ENCODE measurements around the gene TAS1R3.
"Not testable (repeated sequence)": the region's sequence is repeated elsewhere in the genome, so short reads cannot be mapped to it uniquely, and the experiment has no call there.

TAS1R3 gene

GRCh38 chr1:1354271-1355247 lies 23.5 kb downstream of the TAS1R3 start:
- DNase-seq = peak in 1 of 2 experiments; percentile 6

GRCh38 chr1:1355416-1355815 lies 24.3 kb downstream of the TAS1R3 start:
- no peak for DNase-seq

GRCh38 chr1:1356166-1356795 lies 25.2 kb downstream of the TAS1R3 start:
- no peak for DNase-seq

GRCh38 chr1:1356796-1357401 lies 25.8 kb downstream of the TAS1R3 start:
- no peak for DNase-seq

GRCh38 chr1:1357871-1358432 lies 26.9 kb downstream of the TAS1R3 start:
- no peak for DNase-seq

- no peak for DNase-seq
These were observed 27.6 kb downstream of the TAS1R3 start, which contains the start of gene MXRA8 for GRCh38 chr1:1358433-1359271. TSS of gene MXRA8 (minus strand) at chr1:1358555. CDS start at chr1:1358504, 51 bp downstream.

- DNase-seq = no peak
These were observed 28.2 kb downstream of the TAS1R3 start for GRCh38 chr1:1359308-1359663.

- DNase-seq = no peak
These were observed 28.8 kb downstream of the TAS1R3 start for GRCh38 chr1:1359664-1360468.

GRCh38 chr1:1360506-1361169 lies 29.6 kb downstream of the TAS1R3 start:
- DNase-seq = peak; percentile 40 to 74

GRCh38 chr1:1361233-1361981 lies 30.3 kb downstream of the TAS1R3 start:
- no peak for DNase-seq

- no peak for DNase-seq
These were observed 30.9 kb downstream of the TAS1R3 start for GRCh38 chr1:1361982-1362423.

GRCh38 chr1:1364266-1364665 lies 33.2 kb downstream of the TAS1R3 start:
- no peak for DNase-seq

GRCh38 chr1:1365875-1366698 lies 35.0 kb downstream of the TAS1R3 start:
- DNase-seq = no peak

GRCh38 chr1:1366699-1367066 lies 35.6 kb downstream of the TAS1R3 start:
- DNase-seq = no peak

- DNase-seq = no peak
These were observed 36.2 kb downstream of the TAS1R3 start for GRCh38 chr1:1367315-1367714.

GRCh38 chr1:1370094-1370493 lies 39.0 kb downstream of the TAS1R3 start:
- not testable (repeated sequence) for DNase-seq

- DNase-seq = no peak
These were observed 39.8 kb downstream of the TAS1R3 start for GRCh38 chr1:1370771-1371300.

GRCh38 chr1:1371364-1371745 lies 40.3 kb downstream of the TAS1R3 start:
- no peak for DNase-seq

Measured in SW 1271 (cell line).